Mesodermal cell (in vitro differentiated cells): ENCODE data around the gene CMIP.
A peak's percentile ranks its signal among the peaks of the same experiment; 100 is the strongest.

Experiments used
- H3K27ac ChIP-seq: 2 replicates; pipeline ENCODE4 v1.7.0; 2013; ENCODE audit warnings: mild to moderate bottlenecking, low read depth, low read length, moderate library complexity; ENCODE audit not compliant: severe bottlenecking
- H3K36me3 ChIP-seq: 2 replicates; pipeline ENCODE4 v1.7.1; 2013; ENCODE audit warnings: mild to moderate bottlenecking, low read length, moderate library complexity; ENCODE audit not compliant: control insufficient read depth, insufficient read depth
- H3K4me1 ChIP-seq: one replicate; pipeline ENCODE4 v1.7.1; 2013; ENCODE audit warnings: mild to moderate bottlenecking, low read length; ENCODE audit not compliant: insufficient read depth, control insufficient read depth, poor library complexity, severe bottlenecking
- H3K4me3 ChIP-seq: 2 replicates; pipeline ENCODE4 v1.7.0; 2013; ENCODE audit warnings: low read length, control low read depth, mild to moderate bottlenecking; ENCODE audit not compliant: insufficient read depth, poor library complexity, severe bottlenecking; ENCODE audit errors: extremely low read depth
- H3K9me3 ChIP-seq: 2 replicates; pipeline ENCODE4 v1.7.1; 2013; ENCODE audit warnings: mild to moderate bottlenecking, low read length, moderate library complexity; ENCODE audit not compliant: control insufficient read depth
- WGBS, 2 experiments: methylation state at CpG; one replicate each; pipeline ENCODE4 v1.1.5; 2013; ENCODE audit warnings: missing lambda C conversion rate in 2 of 2; ENCODE audit not compliant: insufficient coverage in 2 of 2; 5-methylcytosine and 5-hydroxymethylcytosine counted together

The CMIP gene

GRCh38 chr16:81440888-81441761 lies 3.5 kb upstream of the CMIP start:
- no peak overlapping the region for H3K4me3 ChIP-seq
- WGBS, 2 experiments, result 89% methylated on average over 19 to 21 of the region's 21 CpGs
- no peaks in the 10 kb centered on the region for H3K36me3 ChIP-seq
- no peaks in the 10 kb centered on the region for H3K4me1 ChIP-seq
- H3K27ac ChIP-seq, result no peak overlapping the region
- H3K9me3 ChIP-seq, result no peaks in the 10 kb centered on the region

GRCh38 chr16:81442220-81442915 lies 2.2 kb upstream of the CMIP start:
- Histone ChIP-seq H3K9me3 (no peaks in the 10 kb centered on the region), H3K27ac (no peak overlapping the region), H3K36me3 (no peaks in the 10 kb centered on the region), H3K4me3 (no peak overlapping the region), H3K4me1 (peaks cover 6% of the 10 kb centered on the region)
- WGBS, 2 experiments, result 98% methylated on average over 4 to 6 of the region's 7 CpGs

DNA sequence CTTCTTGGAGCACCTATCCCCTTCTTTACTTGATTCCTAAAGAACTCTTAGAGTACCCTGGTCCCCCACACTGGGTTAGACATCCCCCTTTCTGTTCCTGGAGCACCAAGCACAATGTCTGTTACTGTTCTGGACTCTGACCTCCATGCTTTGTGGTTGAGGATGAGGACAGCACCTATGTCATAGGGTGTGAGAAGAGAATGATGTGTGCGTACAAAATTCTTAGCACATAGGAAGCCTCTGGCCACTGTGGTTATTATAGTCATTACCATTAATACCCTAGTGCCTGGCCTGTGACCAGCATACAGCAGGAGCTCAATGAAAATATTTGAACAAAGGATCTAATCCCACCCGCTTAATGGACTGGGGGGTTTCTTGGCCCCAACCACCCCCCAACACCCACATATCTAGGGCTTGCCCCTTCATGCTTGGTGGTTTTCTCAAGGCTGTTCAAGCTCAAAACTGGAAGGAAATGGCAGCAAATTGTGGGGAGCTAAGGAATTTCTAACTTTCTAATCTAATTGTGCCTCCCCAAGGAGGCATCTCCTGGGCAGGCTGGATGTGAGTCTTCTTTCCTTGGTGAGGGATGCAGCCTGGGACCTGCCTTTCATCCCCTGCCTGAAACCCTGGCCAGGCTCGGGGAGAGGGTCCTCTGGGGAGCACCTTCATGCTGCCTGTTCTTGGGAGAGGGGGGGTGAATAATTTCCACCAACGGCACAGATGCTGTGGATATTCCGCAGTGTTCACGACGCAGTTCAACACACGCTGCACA lies 1.5 kb upstream of the CMIP start:
- 93% methylated on average over 5 to 6 of the region's 8 CpGs for WGBS, 2 experiments

GRCh38 chr16:81443688-81444447 lies 740 bp upstream of the CMIP start:
- H3K4me3 ChIP-seq, result peak overlapping the region; percentile 37
- 28 to 32% methylated on average over 20 to 23 of the region's 36 CpGs for WGBS, 2 experiments
- peak overlapping the region; percentile 53 for H3K27ac ChIP-seq
- H3K4me1 ChIP-seq, result peaks cover 18% of the 10 kb centered on the region
- no peaks in the 10 kb centered on the region for H3K9me3 ChIP-seq
- H3K36me3 ChIP-seq, result peaks cover 5% of the 10 kb centered on the region

More for the DNA sequence above, 1.5 kb upstream of the CMIP start:
- Histone ChIP-seq H3K4me1 (peaks cover 13% of the 10 kb centered on the region), H3K4me3 (no peak overlapping the region), H3K9me3 (no peaks in the 10 kb centered on the region), H3K27ac (no peak overlapping the region), H3K36me3 (no peaks in the 10 kb centered on the region)

- Histone ChIP-seq H3K4me1 (peaks cover 18% of the 10 kb centered on the region), H3K36me3 (peaks cover 5% of the 10 kb centered on the region), H3K9me3 (no peaks in the 10 kb centered on the region), H3K27ac (peak overlapping the region; percentile 37), H3K4me3 (peak overlapping the region; percentile 86)
- 0% methylated on average over 35 to 43 of the region's 62 CpGs for WGBS, 2 experiments
Observed at GRCh38 chr16:81445143-81445961, 744 bp downstream of the CMIP start.

GRCh38 chr16:81445966-81446906 lies 1.6 kb downstream of the CMIP start:
- H3K27ac ChIP-seq, result peak overlapping the region; percentile 62
- H3K36me3 ChIP-seq, result peaks cover 5% of the 10 kb centered on the region
- no peaks in the 10 kb centered on the region for H3K9me3 ChIP-seq
- peaks cover 18% of the 10 kb centered on the region for H3K4me1 ChIP-seq
- WGBS, 2 experiments, result 11 to 13% methylated on average over 15 of the region's 23 CpGs
- H3K4me3 ChIP-seq, result peak overlapping the region; percentile 86

- WGBS, 2 experiments, result 11 to 16% methylated on average over 10 to 14 of the region's 14 CpGs
- Histone ChIP-seq H3K9me3 (no peaks in the 10 kb centered on the region), H3K36me3 (peaks cover 5% of the 10 kb centered on the region), H3K4me3 (peak overlapping the region; percentile 86), H3K27ac (peak overlapping the region; percentile 62), H3K4me1 (peaks cover 25% of the 10 kb centered on the region)
Observed at GRCh38 chr16:81446907-81447268, 2.3 kb downstream of the CMIP start.

DNA sequence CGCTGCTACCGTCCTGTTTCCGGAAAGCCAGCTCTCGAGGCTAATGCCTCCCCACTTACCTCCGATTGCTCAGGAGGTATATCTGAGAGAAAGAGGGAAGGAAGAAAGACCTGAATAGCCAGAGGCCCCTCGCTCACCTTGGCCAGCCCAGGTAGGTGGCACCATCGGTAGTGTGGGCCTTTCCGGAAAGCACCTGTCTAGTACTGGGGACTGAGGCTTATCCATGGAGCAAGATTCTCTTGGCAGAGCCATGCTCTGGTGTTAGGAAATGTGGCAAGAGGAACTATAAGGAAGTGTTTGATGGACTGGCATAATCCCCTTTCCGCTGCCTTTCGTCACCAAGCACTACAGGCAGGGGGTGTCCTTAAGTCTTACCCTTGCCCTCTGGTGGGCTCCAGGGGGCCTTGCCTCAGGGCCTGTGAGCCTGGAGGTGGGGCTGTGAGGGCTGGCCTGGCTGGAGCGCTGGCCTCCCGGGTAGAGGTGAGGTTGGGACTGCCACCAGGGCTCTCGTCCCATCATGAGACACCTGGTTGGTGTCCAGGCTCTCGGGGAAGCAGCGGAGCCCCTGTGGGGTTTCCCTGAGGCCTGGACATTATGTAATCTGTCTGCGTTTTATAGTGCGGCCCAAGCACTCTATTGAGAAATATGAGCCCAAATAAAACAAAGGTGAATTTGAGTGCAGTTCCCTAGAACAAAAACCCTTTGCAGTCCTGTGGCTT lies 2.9 kb downstream of the CMIP start:
- no peak overlapping the region for H3K27ac ChIP-seq
- peaks cover 28% of the 10 kb centered on the region for H3K4me1 ChIP-seq
- peaks cover 5% of the 10 kb centered on the region for H3K36me3 ChIP-seq
- WGBS, 2 experiments, result 78 to 81% methylated on average over 8 to 16 of the region's 17 CpGs
- peak overlapping the region; percentile 86 for H3K4me3 ChIP-seq
- H3K9me3 ChIP-seq, result no peaks in the 10 kb centered on the region
